ENCODE results near the gene JAG2.

Gene JAG2

GRCh38 chr14:105185001-105185400 is 16.4 kb upstream of the JAG2 start:
- no peak for DNase-seq (ENCODE audit: extremely low read depth in 1 of 2, low read depth in 1 of 2)

- DNase-seq (ENCODE audit: extremely low read depth in 1 of 2, low read depth in 1 of 2) = no peak
Observed at GRCh38 chr14:105184461-105184860, 15.9 kb upstream of the JAG2 start.

- no peak for DNase-seq (ENCODE audit: extremely low read depth in 1 of 2, low read depth in 1 of 2)
Observed at GRCh38 chr14:105182296-105183020, 13.9 kb upstream of the JAG2 start.

DNA sequence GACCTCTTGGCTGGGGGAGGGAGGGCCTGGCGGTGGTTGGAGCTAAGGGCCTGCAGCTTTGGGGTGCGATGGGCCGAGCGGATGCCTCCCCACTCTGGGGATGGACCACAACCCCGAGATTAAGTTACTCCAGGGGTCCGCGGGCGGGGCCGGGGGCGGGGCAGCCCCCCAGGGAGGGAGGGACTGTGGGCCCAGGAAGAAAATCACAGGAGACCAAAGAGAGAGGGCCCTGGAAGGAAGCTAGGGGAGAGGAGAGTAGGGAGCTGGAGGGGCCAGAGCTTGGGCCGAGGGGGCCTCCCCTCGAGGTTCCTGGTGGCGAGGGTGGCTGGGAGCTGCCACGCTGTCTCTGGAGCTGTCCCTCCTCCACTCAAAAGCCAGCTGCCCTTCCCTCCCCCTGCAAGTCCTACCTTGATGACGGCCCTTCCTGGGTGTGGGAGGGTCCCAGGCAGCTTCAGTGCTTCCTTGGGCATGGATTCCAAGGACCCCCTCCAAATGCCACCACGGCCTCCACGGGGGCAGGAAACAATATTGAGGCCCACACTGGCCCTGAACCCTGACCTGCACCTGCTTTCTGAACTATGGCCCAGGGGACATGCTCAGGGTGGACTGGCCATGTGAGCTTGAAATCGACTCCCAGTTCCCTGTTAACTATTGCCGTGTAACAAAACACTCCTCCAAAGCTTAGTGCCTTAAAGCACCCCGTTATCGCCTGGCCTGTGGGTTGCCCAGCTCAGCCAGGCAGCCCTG is 13.1 kb upstream of the JAG2 start:
- DNase-seq (ENCODE audit: extremely low read depth in 1 of 2, low read depth in 1 of 2) = no peak

DNA sequence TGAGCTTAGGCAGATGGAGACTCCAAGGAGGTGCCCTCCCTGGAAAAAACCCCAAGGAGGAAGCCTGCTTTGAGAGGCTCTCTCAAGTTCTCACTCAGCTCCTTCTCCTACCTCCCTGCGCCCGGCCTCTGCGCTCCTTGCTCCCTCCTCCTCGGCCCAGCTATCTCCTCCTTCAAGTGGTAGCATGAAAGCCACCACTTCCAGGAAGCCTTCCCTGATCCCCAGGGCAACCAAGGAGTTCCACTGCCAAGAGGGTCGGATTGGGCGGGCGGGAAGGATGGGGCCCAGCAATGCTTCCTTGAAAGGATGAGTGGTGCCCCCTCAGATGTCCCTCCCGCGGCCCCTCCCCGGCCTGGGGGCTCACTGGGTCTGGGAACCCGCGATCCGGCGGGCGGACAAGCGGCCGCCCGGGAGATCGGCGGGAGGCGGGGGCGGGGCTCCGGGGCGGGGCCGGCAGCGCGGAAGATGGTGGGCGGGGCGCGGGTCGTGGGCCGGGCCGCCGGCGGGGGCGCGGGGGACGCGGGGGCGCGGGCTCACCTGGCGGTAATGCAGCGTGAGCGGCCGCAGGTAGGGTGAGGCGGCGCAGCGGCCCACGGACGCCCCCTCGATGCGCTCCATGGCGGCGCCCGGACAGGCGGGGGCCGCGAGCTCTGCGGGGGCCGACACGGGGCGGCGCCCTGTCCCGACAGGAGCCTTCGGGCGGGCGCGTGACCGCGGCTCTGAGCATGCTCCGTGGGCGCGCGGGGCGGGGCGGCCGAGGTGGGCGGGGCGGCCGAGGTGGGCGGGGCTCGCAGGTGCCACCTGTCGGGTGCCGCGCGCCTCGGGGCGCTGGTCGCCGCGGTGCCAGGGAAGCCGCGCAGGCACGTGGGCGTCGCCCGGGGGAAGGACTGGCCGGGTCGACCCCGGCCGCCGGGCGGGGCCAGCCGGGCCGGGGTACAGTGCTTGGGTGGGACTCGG is 12.3 kb upstream of the JAG2 start, which contains the start of gene NUDT14:
TSS of gene NUDT14 (minus strand) at position 721 of the 957 bp plus-strand sequence. CDS start at position 618, 103 bp downstream.
- peak; percentile 64 to 69 for DNase-seq (ENCODE audit: extremely low read depth in 1 of 2, low read depth in 1 of 2)

DNA sequence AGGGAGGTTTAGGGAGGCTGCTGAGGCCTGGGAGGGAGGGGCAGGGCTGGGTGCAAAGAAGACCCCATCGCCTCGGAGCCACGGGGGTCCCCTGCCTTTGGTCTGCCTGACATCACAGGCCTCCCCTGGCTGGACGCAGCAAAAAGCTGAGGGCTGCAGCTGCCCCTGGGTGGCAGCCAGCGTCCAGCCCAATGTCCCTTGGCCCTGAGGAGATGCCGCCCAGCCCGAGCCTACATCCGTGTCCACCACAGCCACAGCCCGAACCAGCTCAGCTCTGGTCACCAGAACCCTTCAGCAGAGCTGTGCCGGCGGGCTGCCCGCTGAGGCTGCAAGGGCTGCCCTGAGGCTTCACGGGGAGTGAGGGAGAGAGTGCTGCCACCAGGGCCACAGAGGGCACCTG is 10.6 kb upstream of the JAG2 start:
- DNase-seq (ENCODE audit: extremely low read depth in 1 of 2, low read depth in 1 of 2) = no peak

GRCh38 chr14:105178868-105179140 is 10.2 kb upstream of the JAG2 start:
- DNase-seq (ENCODE audit: extremely low read depth in 1 of 2, low read depth in 1 of 2) = no peak

- no peak for DNase-seq (ENCODE audit: extremely low read depth in 1 of 2, low read depth in 1 of 2)
Observed at GRCh38 chr14:105178069-105178867, 9.7 kb upstream of the JAG2 start.

- no peak for DNase-seq (ENCODE audit: extremely low read depth in 1 of 2, low read depth in 1 of 2)
Observed at GRCh38 chr14:105177082-105177481, 8.5 kb upstream of the JAG2 start.

- DNase-seq (ENCODE audit: extremely low read depth in 1 of 2, low read depth in 1 of 2) = no peak
Observed at GRCh38 chr14:105176513-105176912, 7.9 kb upstream of the JAG2 start.

DNA sequence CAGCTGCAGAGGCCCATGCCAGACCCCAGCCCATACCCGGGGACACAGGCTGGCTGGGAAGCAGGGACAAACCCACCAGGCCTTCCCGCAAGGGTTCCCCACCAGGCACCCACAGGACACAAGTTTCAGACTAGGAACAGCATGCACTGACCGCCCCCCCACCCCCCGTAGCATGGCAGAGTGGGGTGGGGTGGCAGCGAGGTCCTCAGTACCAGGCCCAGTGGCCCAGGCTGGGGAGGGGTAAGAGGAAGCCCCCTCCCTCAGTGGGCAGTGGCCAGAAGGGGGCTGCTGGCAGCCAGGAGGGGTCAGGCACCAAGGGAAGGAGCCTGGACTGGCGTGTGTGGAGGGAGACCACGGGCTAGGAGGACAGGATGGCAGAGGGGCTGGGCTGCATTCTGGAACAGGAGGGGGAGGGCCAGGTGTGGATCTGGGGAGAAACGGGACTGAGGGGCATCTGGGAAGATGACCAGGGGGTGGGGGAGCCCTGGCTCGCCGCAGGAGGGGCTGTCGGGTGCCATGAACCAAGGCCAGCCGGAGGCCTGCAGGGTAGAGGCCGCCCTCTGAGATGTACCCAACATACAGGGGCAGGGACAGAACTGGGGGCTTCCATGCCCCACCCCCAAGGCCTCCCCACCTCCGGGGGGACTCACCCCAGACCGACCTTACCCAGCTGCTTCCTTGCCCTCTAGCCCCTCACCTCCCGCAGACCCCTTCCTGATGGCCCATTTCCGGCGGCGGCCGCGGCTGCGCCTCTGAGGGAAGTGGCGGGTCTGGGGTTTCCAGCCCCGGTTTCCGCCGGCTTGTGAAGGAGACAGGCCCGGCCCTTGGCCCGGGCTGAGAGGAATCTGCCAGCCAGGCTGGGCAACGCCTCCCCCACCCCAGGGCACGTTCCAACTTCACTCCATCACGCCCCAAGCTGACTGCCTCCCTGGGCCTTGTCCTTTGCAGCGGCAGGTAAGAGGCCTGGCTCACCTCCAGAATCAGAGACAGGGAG is 5.6 kb upstream of the JAG2 start:
- DNase-seq (ENCODE audit: extremely low read depth in 1 of 2, low read depth in 1 of 2) = no peak

DNA sequence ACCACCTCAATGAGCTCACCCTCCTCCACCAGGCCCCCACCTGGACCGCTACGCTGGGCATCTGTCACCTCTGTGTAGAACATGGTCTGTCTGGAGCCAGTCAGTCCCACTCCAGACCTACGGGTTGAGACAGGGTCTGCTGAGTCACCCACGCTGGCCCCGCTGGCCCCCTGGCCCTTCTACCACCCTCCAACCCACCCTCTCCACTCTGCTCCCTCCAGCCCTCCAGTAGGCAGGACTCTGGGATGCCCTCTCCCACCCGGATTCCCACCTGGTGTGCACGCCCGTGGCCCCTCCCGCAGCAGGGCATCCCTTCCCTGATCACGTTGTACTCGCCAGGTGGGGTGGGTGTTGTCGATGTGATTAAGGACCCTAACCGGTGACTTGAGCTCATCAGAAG is 4.6 kb upstream of the JAG2 start:
- DNase-seq (ENCODE audit: extremely low read depth in 1 of 2, low read depth in 1 of 2) = no peak

- no peak for DNase-seq (ENCODE audit: extremely low read depth in 1 of 2, low read depth in 1 of 2)
Observed at GRCh38 chr14:105172476-105172875, 3.9 kb upstream of the JAG2 start.

- DNase-seq (ENCODE audit: extremely low read depth in 1 of 2, low read depth in 1 of 2) = no peak
Observed at GRCh38 chr14:105171004-105171673, 2.6 kb upstream of the JAG2 start.

DNA sequence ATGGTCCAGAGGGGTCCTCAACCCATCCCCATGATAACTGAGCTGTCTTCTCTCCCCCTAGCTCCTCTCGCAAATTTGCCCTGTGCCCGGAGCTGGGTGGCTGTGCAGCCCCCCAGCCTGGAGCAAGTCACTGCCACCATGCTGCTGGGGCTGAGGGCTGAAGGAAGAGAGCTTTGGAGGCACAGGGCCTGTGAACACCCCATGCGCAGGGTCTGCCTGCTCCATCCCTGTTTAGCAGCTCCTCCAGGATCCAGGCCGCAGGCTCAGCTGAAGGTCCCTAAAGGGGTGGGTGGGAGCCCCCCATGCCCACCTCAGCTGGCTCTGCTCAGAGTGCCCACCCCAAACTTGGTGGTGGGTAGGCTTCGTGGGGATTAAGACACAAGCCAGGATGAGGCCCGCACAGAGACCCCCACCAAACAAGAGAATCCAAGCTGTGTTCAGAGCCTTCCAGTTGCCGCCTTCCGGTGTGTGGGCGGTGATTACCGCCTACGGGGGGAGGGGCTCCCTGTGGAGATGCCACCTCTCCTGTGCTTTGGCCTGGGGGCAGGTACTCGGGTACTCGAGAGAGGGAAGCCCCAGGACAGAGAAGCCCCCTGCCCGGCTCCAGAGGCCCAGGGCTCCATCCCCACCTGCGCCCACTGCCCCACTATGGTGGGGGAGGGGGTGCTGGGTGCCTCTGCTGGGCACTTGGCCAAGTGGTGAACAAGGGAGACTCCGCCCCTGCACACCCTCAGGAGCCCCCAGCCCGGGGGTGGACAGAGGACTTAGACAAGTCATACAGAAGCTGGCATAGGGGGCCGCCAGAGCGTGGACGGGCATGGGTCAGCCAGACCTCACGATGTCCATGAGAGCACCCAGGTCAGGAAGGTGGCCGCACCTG is 1.4 kb upstream of the JAG2 start:
- DNase-seq (ENCODE audit: extremely low read depth in 1 of 2, low read depth in 1 of 2) = no peak

- DNase-seq (ENCODE audit: extremely low read depth in 1 of 2, low read depth in 1 of 2) = no peak
Observed at GRCh38 chr14:105168979-105169507, 467 bp upstream of the JAG2 start.

DNA sequence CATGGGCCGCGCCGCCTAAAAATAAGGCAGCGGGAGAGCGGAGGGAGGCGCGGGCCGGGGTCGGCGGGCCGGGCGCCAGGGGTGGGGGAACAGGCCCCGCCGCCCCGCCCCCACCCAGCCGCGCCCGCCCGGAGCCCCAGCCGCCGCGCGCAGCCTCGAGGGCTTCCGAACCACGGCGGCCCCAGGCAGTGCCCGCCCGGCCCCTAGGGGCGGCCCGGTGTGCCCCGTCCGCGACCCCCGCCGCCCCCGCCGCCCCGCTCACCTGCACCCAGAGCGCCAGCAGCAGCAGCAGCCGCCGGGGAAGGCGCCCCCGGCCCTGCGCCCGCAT is 519 bp downstream of the JAG2 start:
- DNase-seq (ENCODE audit: extremely low read depth in 1 of 2, low read depth in 1 of 2) = no peak

Measured in stimulated activated CD8-positive, alpha-beta memory T cell treated with anti-CD3 and anti-CD28 coated beads, Interleukin-7, amount 100 ng/mL, for 48 hours (primary cell).